Activated CD8-positive, alpha-beta memory T cell treated with anti-CD3 and anti-CD28 coated beads for 1 hour (primary cell): ENCODE results near the gene NPIPA1.
A peak's percentile ranks its signal among the peaks of the same experiment; 100 is the strongest.
"Not testable (repeated sequence)": the region's sequence is repeated elsewhere in the genome, so short reads cannot be mapped to it uniquely, and the experiment has no call there.

Experiments used
- DNase-seq, 2 donors: peaks; one replicate each; pipeline ENCODE4 v3.0.0-alpha.2; 2020; ENCODE audit warnings: low read depth in 1 of 2; ENCODE audit errors: extremely low read depth in 1 of 2

The NPIPA1 gene

GRCh38 chr16:14975418-14976194 lies 38.4 kb downstream of the NPIPA1 start:
- peak; percentile 26 to 33 for DNase-seq

GRCh38 chr16:14976971-14977736 lies 39.9 kb downstream of the NPIPA1 start:
- not testable (repeated sequence) for DNase-seq

- not testable (repeated sequence) for DNase-seq
Observed at GRCh38 chr16:14978281-14978680, 41.0 kb downstream of the NPIPA1 start.

GRCh38 chr16:14978908-14979307 lies 41.7 kb downstream of the NPIPA1 start:
- DNase-seq = not testable (repeated sequence)

- not testable (repeated sequence) for DNase-seq
Observed at GRCh38 chr16:14981234-14981633, 44.0 kb downstream of the NPIPA1 start.

GRCh38 chr16:14982521-14982920 lies 45.3 kb downstream of the NPIPA1 start:
- not testable (repeated sequence) for DNase-seq

- not testable (repeated sequence) for DNase-seq
Observed at GRCh38 chr16:14988092-14988491, 50.8 kb downstream of the NPIPA1 start.

- not testable (repeated sequence) for DNase-seq
Observed at GRCh38 chr16:14988661-14989191, 51.5 kb downstream of the NPIPA1 start.

GRCh38 chr16:14989291-14990281 lies 52.3 kb downstream of the NPIPA1 start:
- DNase-seq = not testable (repeated sequence)

- not testable (repeated sequence) for DNase-seq
Observed at GRCh38 chr16:14993277-14994151, 56.3 kb downstream of the NPIPA1 start.

- not testable (repeated sequence) for DNase-seq
Observed at GRCh38 chr16:14996702-14997101, 59.5 kb downstream of the NPIPA1 start.

- DNase-seq = not testable (repeated sequence)
Observed at GRCh38 chr16:14998300-14998699, 61.1 kb downstream of the NPIPA1 start.

GRCh38 chr16:14999845-15000244 lies 62.6 kb downstream of the NPIPA1 start:
- not testable (repeated sequence) for DNase-seq
